Naive B cell (primary cell): ENCODE data around the gene PRDM1. TPM values are rescaled to one million over a fixed set of nuclear protein-coding genes. Genes with fewer than 3 reads are reported as not detected.
"Not testable (repeated sequence)": the region's sequence is repeated elsewhere in the genome, so short reads cannot be mapped to it uniquely, and the experiment has no call there.

Source experiments
- ATAC-seq, 2 donors: fragments of 150-1000 bp; cut with Tn5 transposase; 2 replicates each; pipeline ENCODE4 v1.10.0; 2021; ENCODE audit warnings: low read depth in 2 of 2, mild to moderate bottlenecking in 2 of 2, moderate library complexity in 2 of 2
- DNase-seq: peaks from one replicate; pipeline ENCODE4 v3.0.0; 2022
- H3K27ac Mint-ChIP-seq, 6 donors: one replicate each; pipeline ENCODE4 v1.8.0; 2020 to 2022; ENCODE audit warnings: mild to moderate bottlenecking in 6 of 6, mixed read lengths in 6 of 6, moderate library complexity in 5 of 6, inconsistent platforms in 2 of 6
- H3K27me3 Mint-ChIP-seq, 3 donors: one replicate each; pipeline ENCODE4 v1.8.0; 2021 to 2022; ENCODE audit warnings: mixed read lengths in 3 of 3, mild to moderate bottlenecking in 1 of 3
- H3K36me3 Mint-ChIP-seq, 2 donors: one replicate each; pipeline ENCODE4 v1.8.0; 2020 to 2022; ENCODE audit warnings: mixed read lengths in 2 of 2, inconsistent platforms in 1 of 2, mild to moderate bottlenecking in 1 of 2
- H3K4me1 Mint-ChIP-seq, 3 donors: one replicate each; pipeline ENCODE4 v1.8.0; 2020 to 2022; ENCODE audit warnings: mixed read lengths in 3 of 3, inconsistent platforms in 1 of 3, mild to moderate bottlenecking in 1 of 3, moderate library complexity in 1 of 3
- H3K4me3 Mint-ChIP-seq, 8 donors: one replicate each; pipeline ENCODE4 v1.8.0; 2020 to 2022; ENCODE audit warnings: mild to moderate bottlenecking in 8 of 8, mixed read lengths in 8 of 8, moderate library complexity in 8 of 8, inconsistent platforms in 2 of 8
- H3K9me3 Mint-ChIP-seq, 7 donors: one replicate each; pipeline ENCODE4 v1.8.0; 2020 to 2022; ENCODE audit warnings: mixed read lengths in 7 of 7, mild to moderate bottlenecking in 5 of 7, inconsistent platforms in 2 of 7, moderate library complexity in 1 of 7
- polyA plus RNA-seq, 6 donors: library from polyadenylated mRNA; unstranded; fragments of 300-500 nt; fragmentation: Illumina TruSeq; gene quantifications; one replicate each; pipeline ENCODE4 v1.2.3, GENCODE V29; 2021; ENCODE audit warnings: low read depth in 6 of 6

PRDM1 gene
- polyA plus RNA-seq, 6 donors from 2014 or later, result 0.62 to 4.2 (median 2.9) TPM; not detected in 1

DNA sequence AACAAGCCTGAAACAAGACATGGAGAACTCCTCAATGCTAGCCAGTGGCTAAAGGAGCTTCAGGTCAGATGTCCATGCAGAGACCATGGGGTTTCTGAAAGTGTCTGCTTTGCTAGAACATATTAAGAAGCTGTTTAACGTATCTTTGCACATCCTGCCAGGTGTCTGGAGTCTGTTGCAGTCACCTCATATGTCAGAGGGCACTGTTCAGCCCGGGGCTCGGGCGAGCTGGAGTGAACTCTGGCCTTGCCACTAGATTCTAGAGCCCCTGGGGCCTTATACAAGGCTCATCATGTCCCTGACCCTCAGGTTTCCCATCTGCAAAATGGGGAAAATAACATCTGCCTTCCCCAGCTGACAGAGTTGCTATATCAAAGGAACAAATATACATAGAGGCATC is 59.0 kb downstream of the PRDM1 start:
- Mint-ChIP-seq H3K4me1 (peaks cover 12 to 23% (median 15%) of the 10 kb centered on the region in 3 donors), H3K27me3 (peaks cover 0 to under 1% (median 0%) of the 10 kb centered on the region in 3 donors), H3K9me3 (no peaks in the 10 kb centered on the region), H3K36me3 (no peaks in the 10 kb centered on the region), H3K27ac (no peak overlapping the region), H3K4me3 (peak overlapping the region in 1 of 8 donors; percentile 53)
- no peak for ATAC-seq
- no peak for DNase-seq

DNA sequence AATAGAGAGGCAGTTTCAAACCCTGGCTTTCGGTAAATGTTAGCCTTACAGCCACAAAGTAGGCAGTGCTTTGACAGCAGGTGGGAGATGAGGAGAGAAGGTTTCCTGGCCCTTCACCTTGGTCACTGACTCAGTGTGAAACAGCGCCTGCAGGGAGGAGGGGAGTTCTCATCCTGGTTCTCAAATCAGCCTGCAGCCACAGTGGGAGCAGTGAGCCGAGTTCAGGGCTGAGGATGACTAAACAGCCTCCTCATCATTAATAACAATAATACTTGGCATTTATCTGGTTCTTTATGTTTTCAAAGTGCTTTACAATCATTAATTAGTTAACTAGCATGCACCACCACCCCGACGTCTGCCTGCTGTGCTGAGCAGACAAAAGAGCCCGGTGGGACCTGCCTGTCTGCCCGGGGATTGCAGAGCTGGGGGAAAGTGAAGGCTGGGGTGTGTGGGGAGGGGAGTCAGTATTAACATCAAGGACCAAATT is 59.6 kb downstream of the PRDM1 start:
- ATAC-seq (no peak), DNase-seq (no peak)
- Mint-ChIP-seq H3K9me3 (no peaks in the 10 kb centered on the region), H3K4me3 (no peak overlapping the region), H3K4me1 (peaks cover 12 to 20% (median 15%) of the 10 kb centered on the region in 3 donors), H3K36me3 (no peaks in the 10 kb centered on the region), H3K27ac (peak overlapping the region in 1 of 6 donors; percentile 33), H3K27me3 (no peaks in the 10 kb centered on the region)

DNA sequence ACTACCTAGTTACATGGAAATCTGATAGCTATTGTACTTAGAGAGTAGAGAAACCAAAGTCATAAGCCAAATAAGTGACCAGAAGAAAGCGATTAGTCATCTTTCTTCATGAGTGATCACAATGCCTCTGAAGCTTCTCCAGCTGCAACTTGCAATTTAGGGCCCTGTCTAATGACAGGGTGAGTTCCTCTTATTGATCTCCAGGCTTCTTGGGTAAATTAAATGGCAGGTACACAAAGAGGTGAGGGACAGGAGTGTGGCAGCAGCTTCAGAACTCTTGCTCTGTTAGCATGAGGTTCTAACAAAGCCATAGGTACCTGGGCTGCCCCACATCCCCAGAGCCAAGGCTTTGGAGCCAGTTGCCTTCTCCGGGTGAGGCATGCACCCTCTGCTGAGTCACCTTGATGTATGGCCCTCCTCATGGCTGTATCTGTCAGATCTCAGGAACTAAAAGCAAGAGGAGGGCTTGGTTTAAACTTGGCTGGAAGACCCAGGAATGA is 60.8 kb downstream of the PRDM1 start:
- Mint-ChIP-seq H3K27me3 (no peaks in the 10 kb centered on the region), H3K36me3 (no peaks in the 10 kb centered on the region), H3K4me1 (peaks cover 6 to 11% (median 6%) of the 10 kb centered on the region in 3 donors), H3K27ac (no peak overlapping the region), H3K4me3 (no peak overlapping the region), H3K9me3 (no peaks in the 10 kb centered on the region)
- ATAC-seq (no peak), DNase-seq (no peak)

DNA sequence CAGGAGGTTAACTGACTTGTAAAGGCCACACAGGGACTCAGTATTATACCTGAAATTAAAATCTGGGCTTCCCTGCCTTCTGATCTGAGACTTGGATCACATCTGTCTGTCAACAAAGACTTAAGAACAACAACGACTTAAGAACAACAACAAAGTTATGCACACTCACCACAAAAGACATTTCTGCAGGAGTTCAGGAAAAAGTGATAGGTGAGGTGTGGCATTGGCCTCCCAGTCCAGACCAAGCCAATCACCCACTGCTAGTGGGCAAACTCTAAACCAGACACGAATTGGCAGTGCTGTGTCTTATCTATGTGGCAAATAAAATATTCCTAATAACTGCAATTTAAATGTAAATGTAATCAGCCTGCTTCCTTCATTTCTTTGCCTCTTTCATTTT is 61.3 kb downstream of the PRDM1 start:
- H3K4me3 Mint-ChIP-seq, result no peak overlapping the region
- ATAC-seq, result no peak
- H3K27ac Mint-ChIP-seq, result no peak overlapping the region
- H3K36me3 Mint-ChIP-seq, result no peaks in the 10 kb centered on the region
- no peaks in the 10 kb centered on the region for H3K27me3 Mint-ChIP-seq
- DNase-seq, result no peak
- H3K9me3 Mint-ChIP-seq, result no peaks in the 10 kb centered on the region
- peaks cover under 1 to 6% (median under 1%) of the 10 kb centered on the region in 3 donors for H3K4me1 Mint-ChIP-seq

DNA sequence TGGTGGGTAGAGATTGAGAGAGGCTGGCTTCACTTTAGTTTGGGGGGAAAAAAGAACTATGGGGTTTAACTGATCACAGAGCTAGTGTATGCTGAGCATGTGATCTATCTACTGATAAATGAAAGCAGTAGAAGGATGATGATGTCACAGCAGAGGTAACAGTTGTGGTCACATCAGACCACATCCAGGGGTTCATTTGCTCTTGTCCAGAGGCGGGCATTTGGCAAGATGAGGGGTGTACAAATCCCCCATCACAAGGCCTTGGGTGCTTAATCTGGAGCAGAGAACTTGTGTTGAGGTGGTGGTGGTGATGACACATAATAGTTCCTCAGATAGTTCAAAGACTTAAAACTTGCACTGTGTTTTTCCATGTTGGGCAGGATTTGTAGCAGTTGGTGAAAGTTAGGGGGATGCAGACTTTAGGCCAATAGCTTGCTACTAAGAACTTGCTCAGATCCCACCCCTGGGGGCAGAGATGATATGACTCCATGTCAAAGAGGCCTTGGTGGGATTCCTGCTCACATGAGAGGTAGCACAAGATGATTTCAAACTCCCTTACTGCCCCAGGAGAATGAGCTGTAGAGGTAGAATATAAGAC is 63.4 kb downstream of the PRDM1 start:
- Mint-ChIP-seq H3K27me3 (no peaks in the 10 kb centered on the region), H3K4me1 (no peaks in the 10 kb centered on the region), H3K27ac (peak overlapping the region in 2 of 6 donors; percentile 1 to 67), H3K36me3 (no peaks in the 10 kb centered on the region), H3K4me3 (no peak overlapping the region), H3K9me3 (no peaks in the 10 kb centered on the region)
- ATAC-seq (no peak), DNase-seq (no peak)

DNA sequence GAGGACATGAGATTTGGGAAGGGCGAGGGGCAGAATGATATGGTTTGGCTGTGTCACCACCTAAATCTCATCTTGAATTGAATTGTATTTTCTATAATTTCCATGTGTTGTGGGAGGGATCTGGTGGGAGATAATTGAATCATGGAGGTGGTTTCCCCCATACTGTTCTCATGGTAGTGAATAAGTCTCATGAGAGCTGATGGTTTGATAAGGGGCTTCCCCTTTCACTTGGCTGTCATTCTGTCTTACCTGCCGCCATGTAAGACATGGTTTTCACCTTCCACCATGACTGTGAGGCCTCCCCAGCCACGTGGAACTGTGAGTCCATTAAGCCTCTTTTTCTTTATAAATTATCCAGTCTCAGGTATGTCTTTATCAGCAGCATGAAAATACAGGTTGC is 66.3 kb downstream of the PRDM1 start:
- not testable (repeated sequence) for DNase-seq, H3K4me3 Mint-ChIP-seq, H3K36me3 Mint-ChIP-seq, H3K9me3 Mint-ChIP-seq, H3K27ac Mint-ChIP-seq, H3K27me3 Mint-ChIP-seq, H3K4me1 Mint-ChIP-seq, ATAC-seq

DNA sequence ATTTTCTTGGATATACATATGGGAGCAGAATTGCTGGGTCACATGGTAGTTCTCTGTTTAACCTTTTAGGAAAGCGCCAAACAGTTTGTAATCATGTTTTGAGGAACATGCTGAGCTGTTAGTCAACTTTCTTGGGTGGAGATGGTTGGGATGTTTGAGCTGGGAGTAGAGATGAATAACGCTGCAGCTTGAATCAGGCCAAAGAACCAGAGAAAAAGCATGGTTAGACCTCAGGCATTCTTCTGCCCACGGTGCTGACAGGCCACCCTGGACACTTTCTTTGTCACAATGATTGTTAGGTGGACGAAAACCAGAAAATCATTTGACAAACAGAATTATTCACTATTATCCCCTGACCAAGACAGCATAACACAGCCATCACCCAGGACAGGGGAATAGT is 66.8 kb downstream of the PRDM1 start:
- no peaks in the 10 kb centered on the region for H3K27me3 Mint-ChIP-seq
- H3K36me3 Mint-ChIP-seq, result no peaks in the 10 kb centered on the region
- ATAC-seq (no peak), DNase-seq (no peak)
- H3K27ac Mint-ChIP-seq, result no peak overlapping the region
- H3K9me3 Mint-ChIP-seq, result no peaks in the 10 kb centered on the region
- no peak overlapping the region for H3K4me3 Mint-ChIP-seq
- no peaks in the 10 kb centered on the region for H3K4me1 Mint-ChIP-seq

DNA sequence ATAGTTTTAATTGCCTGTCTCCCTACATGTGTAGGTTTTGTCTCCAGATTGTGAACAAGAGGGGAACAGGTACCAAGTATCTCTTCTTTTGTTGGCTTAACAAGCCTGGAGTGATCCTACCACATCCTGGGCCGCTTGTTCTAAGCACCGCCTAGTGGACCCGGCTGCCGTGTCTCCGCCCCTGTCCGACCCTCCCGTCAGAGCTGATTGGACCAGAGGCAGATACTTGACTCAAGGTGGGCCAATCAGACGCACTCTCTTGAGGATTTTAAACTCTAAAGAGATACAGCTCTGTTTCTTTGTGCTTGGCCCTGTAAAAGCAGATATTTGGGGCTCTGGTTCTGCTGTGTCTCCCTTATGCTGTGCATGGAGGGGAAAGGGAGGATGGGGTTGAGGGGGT is 68.2 kb downstream of the PRDM1 start:
- no peak for DNase-seq
- no peaks in the 10 kb centered on the region for H3K9me3 Mint-ChIP-seq
- H3K4me3 Mint-ChIP-seq, result no peak overlapping the region
- H3K36me3 Mint-ChIP-seq, result no peaks in the 10 kb centered on the region
- no peak for ATAC-seq
- H3K4me1 Mint-ChIP-seq, result peaks cover 0 to 1% (median 0%) of the 10 kb centered on the region in 3 donors
- H3K27ac Mint-ChIP-seq, result peak overlapping the region in 1 of 6 donors; percentile 40
- H3K27me3 Mint-ChIP-seq, result no peaks in the 10 kb centered on the region

DNA sequence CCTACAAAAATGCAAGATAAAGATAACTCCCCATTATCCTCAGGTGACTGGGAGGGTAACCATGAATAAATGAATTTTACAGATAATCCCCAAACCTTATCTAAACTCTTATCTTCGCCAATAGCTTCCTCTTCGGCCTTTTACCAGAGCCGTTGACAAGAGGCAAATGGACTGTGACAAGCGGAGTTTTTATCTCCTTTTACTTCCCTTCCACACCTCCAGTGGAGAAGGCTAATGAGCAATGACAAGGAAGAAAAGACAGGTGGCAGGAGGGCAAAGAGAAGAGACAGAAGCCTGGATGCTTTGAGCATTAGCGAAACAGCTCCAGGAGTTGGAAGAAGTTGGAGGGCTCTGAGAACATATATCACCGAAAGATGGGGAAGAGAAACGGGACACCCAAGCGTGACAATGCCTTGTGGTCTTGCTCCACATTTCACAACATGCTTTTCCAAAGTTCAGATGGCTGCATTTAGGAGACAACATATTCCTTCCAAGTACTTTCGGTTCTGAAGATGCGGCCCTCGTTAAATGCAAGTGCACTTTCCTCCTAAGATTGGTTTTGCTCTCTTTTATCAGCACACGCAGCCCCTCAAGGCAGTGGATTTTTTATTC is 69.2 kb downstream of the PRDM1 start:
- Mint-ChIP-seq H3K4me1 (peaks cover 0 to 3% (median 0%) of the 10 kb centered on the region in 3 donors), H3K36me3 (no peaks in the 10 kb centered on the region), H3K27me3 (no peaks in the 10 kb centered on the region), H3K4me3 (no peak overlapping the region), H3K9me3 (no peaks in the 10 kb centered on the region), H3K27ac (peak overlapping the region in 1 of 6 donors; percentile 47)
- no peak for ATAC-seq
- DNase-seq, result no peak

DNA sequence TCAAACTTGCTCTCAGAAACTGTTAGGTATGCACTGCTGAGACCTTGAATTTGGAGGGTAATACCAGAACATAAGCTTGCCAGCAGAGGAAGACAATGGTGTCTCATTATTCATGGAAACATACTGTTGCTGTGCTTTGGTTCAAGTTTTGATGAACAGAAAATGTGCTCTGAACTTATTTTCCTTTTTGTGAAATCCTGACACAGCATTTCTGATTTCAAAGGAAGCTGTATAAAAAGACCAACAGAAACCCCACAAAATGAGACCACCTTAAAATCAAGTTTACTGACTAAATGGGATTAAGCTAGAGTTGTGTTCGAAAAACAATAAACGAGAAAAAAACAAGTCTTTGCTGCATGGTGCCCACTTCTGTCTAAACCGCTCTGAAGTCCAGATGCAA is 70.3 kb downstream of the PRDM1 start:
- no peak overlapping the region for H3K27ac Mint-ChIP-seq
- ATAC-seq (no peak), DNase-seq (no peak)
- H3K36me3 Mint-ChIP-seq, result no peaks in the 10 kb centered on the region
- peaks cover 0 to 3% (median 0%) of the 10 kb centered on the region in 3 donors for H3K4me1 Mint-ChIP-seq
- H3K4me3 Mint-ChIP-seq, result no peak overlapping the region
- no peaks in the 10 kb centered on the region for H3K9me3 Mint-ChIP-seq
- H3K27me3 Mint-ChIP-seq, result no peaks in the 10 kb centered on the region

DNA sequence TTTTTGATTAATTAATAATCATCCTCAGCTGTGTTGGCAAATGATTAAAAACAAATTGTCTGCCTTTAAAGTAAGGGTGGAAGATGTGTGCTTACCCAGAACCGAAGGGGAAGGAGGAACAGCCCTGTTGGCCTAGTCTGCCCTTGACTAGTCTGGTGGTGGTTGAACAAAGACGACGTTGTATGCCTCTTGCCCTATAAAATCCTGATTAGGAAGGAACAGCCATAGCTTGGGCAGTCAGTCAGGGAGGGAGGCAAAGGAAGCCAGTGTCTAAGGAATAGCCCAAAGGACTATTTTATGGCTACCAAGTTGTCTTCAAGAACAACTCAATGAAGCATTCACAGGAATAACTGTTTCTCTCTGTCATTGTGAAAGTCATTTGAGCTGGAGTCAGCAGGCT is 70.7 kb downstream of the PRDM1 start:
- no peaks in the 10 kb centered on the region for H3K36me3 Mint-ChIP-seq
- H3K27me3 Mint-ChIP-seq, result no peaks in the 10 kb centered on the region
- H3K27ac Mint-ChIP-seq, result no peak overlapping the region
- DNase-seq (no peak), ATAC-seq (no peak)
- peaks cover 0 to 3% (median 0%) of the 10 kb centered on the region in 3 donors for H3K4me1 Mint-ChIP-seq
- no peak overlapping the region for H3K4me3 Mint-ChIP-seq
- no peaks in the 10 kb centered on the region for H3K9me3 Mint-ChIP-seq

DNA sequence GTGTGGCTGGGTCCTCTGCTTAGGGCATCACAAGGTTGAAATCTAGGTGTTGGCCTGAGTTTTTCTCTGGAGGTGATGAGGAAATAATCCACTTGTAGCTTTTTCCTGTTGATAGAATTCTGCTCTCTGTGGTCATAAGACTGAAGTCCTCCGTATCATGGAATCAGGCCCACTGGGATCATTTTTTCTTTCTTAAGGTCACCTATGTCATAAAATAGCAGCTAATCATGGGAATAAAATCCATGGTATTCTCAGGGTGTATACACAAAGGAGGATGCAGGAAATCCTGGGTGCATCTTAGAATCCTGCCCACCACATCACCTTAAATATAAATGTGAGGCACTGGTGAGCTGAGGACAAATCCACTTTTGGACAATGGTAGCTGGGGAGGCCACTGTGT is 72.7 kb downstream of the PRDM1 start:
- Mint-ChIP-seq H3K36me3 (no peaks in the 10 kb centered on the region), H3K9me3 (no peaks in the 10 kb centered on the region), H3K27ac (peak overlapping the region in 1 of 6 donors; percentile 15), H3K4me3 (no peak overlapping the region), H3K4me1 (peaks cover 12 to 14% (median 12%) of the 10 kb centered on the region in 3 donors), H3K27me3 (no peaks in the 10 kb centered on the region)
- no peak for DNase-seq
- no peak for ATAC-seq
